Natural killer cell treated with Interleukin-12 subunit alpha and Interleukin-12 subunit beta and Interleukin-15 and Interleukin-18, amount 100 ng/mL, for 72 hours (primary cell): ENCODE data around the gene ADAMTS6. TPM values are rescaled to one million over a fixed set of nuclear protein-coding genes. Genes with fewer than 3 reads are reported as not detected.
"Not testable (repeated sequence)": the region's sequence is repeated elsewhere in the genome, so short reads cannot be mapped to it uniquely, and the experiment has no call there.

Experiments used
- ATAC-seq, 2 donors: fragments of 150-1000 bp; cut with Tn5 transposase in 1 of 2; sonication (Bioruptor Pico), chemical (Tn5 transposase) in 1 of 2; 2 replicates each; pipeline ENCODE4 v1.10.0; 2021
- DNase-seq: peaks from one replicate; pipeline ENCODE4 v3.0.0; 2022; ENCODE audit warnings: low spot score
- H3K27ac Mint-ChIP-seq, 2 donors: 1 replicate in 1 of 2; 2 replicates in 1 of 2; pipeline ENCODE4 v1.8.0; 2022; ENCODE audit warnings: mixed read lengths in 2 of 2, mild to moderate bottlenecking in 1 of 2, moderate library complexity in 1 of 2
- H3K27me3 Mint-ChIP-seq, 2 donors: 1 replicate in 1 of 2; 2 replicates in 1 of 2; pipeline ENCODE4 v1.8.0; 2022; ENCODE audit warnings: mixed read lengths in 2 of 2
- H3K36me3 Mint-ChIP-seq: one replicate; pipeline ENCODE4 v1.8.0; 2022; ENCODE audit warnings: mixed read lengths
- H3K4me1 Mint-ChIP-seq, 2 donors: 1 replicate in 1 of 2; 2 replicates in 1 of 2; pipeline ENCODE4 v1.8.0; 2022; ENCODE audit warnings: low read depth in 2 of 2, mixed read lengths in 2 of 2, mild to moderate bottlenecking in 1 of 2
- H3K4me3 Mint-ChIP-seq: one replicate; pipeline ENCODE4 v1.8.0; 2022; ENCODE audit warnings: mixed read lengths
- H3K9me3 Mint-ChIP-seq: 2 replicates; pipeline ENCODE4 v1.8.0; 2022; ENCODE audit warnings: mixed read lengths
- total RNA-seq, 2 donors: library from RNA; stranded (reverse); gene quantifications; one replicate each; pipeline ENCODE4 v1.2.3, GENCODE V29; 2022

The ADAMTS6 gene
- total RNA-seq, 2 donors from 2014 or later: 0.10 to 1.2 TPM

GRCh38 chr5:65327582-65327981 is 154.1 kb downstream of the ADAMTS6 start:
- no peak for DNase-seq
- H3K9me3 Mint-ChIP-seq: no peaks in the 10 kb centered on the region
- no peaks in the 10 kb centered on the region for H3K36me3 Mint-ChIP-seq
- no peak overlapping the region for H3K4me3 Mint-ChIP-seq
- no peaks in the 10 kb centered on the region for H3K4me1 Mint-ChIP-seq
- no peaks in the 10 kb centered on the region for H3K27me3 Mint-ChIP-seq
- no peak for ATAC-seq
- no peak overlapping the region for H3K27ac Mint-ChIP-seq

GRCh38 chr5:65326922-65327321 is 154.8 kb downstream of the ADAMTS6 start:
- DNase-seq (no peak), ATAC-seq (no peak)
- no peaks in the 10 kb centered on the region for H3K4me1 Mint-ChIP-seq
- H3K36me3 Mint-ChIP-seq: no peaks in the 10 kb centered on the region
- H3K27ac Mint-ChIP-seq: no peak overlapping the region
- H3K9me3 Mint-ChIP-seq: no peaks in the 10 kb centered on the region
- no peak overlapping the region for H3K4me3 Mint-ChIP-seq
- H3K27me3 Mint-ChIP-seq: no peaks in the 10 kb centered on the region

GRCh38 chr5:65324226-65324625 is 157.5 kb downstream of the ADAMTS6 start:
- Mint-ChIP-seq H3K9me3 (no peaks in the 10 kb centered on the region), H3K36me3 (no peaks in the 10 kb centered on the region), H3K4me3 (no peak overlapping the region), H3K4me1 (no peaks in the 10 kb centered on the region), H3K27me3 (no peaks in the 10 kb centered on the region), H3K27ac (no peak overlapping the region)
- DNase-seq: no peak
- no peak for ATAC-seq

GRCh38 chr5:65320704-65321103 is 161.0 kb downstream of the ADAMTS6 start:
- not testable (repeated sequence) for ATAC-seq, H3K4me3 Mint-ChIP-seq, H3K27me3 Mint-ChIP-seq, H3K27ac Mint-ChIP-seq, H3K9me3 Mint-ChIP-seq, H3K4me1 Mint-ChIP-seq, H3K36me3 Mint-ChIP-seq, DNase-seq

- H3K4me3 Mint-ChIP-seq: no peak overlapping the region
- H3K36me3 Mint-ChIP-seq: no peaks in the 10 kb centered on the region
- H3K27ac Mint-ChIP-seq: no peak overlapping the region
- H3K27me3 Mint-ChIP-seq: no peaks in the 10 kb centered on the region
- no peak for DNase-seq
- H3K9me3 Mint-ChIP-seq: no peaks in the 10 kb centered on the region
- ATAC-seq: no peak
- H3K4me1 Mint-ChIP-seq: no peaks in the 10 kb centered on the region
These were observed 161.5 kb downstream of the ADAMTS6 start for GRCh38 chr5:65320250-65320649.

GRCh38 chr5:65307931-65308330 is 173.8 kb downstream of the ADAMTS6 start:
- H3K9me3 Mint-ChIP-seq: no peaks in the 10 kb centered on the region
- no peak overlapping the region for H3K4me3 Mint-ChIP-seq
- H3K27me3 Mint-ChIP-seq: no peaks in the 10 kb centered on the region
- no peaks in the 10 kb centered on the region for H3K36me3 Mint-ChIP-seq
- no peaks in the 10 kb centered on the region for H3K4me1 Mint-ChIP-seq
- DNase-seq (no peak), ATAC-seq (no peak)
- H3K27ac Mint-ChIP-seq: no peak overlapping the region

GRCh38 chr5:65307088-65307487 is 174.6 kb downstream of the ADAMTS6 start:
- H3K4me3 Mint-ChIP-seq: no peak overlapping the region
- H3K27ac Mint-ChIP-seq: no peak overlapping the region
- H3K27me3 Mint-ChIP-seq: no peaks in the 10 kb centered on the region
- DNase-seq: no peak
- H3K36me3 Mint-ChIP-seq: no peaks in the 10 kb centered on the region
- no peak for ATAC-seq
- no peaks in the 10 kb centered on the region for H3K4me1 Mint-ChIP-seq
- no peaks in the 10 kb centered on the region for H3K9me3 Mint-ChIP-seq

GRCh38 chr5:65305913-65306312 is 175.8 kb downstream of the ADAMTS6 start:
- DNase-seq (no peak), ATAC-seq (no peak)
- Mint-ChIP-seq H3K4me3 (no peak overlapping the region), H3K27me3 (no peaks in the 10 kb centered on the region), H3K4me1 (no peaks in the 10 kb centered on the region), H3K27ac (no peak overlapping the region), H3K36me3 (no peaks in the 10 kb centered on the region), H3K9me3 (no peaks in the 10 kb centered on the region)

- DNase-seq: no peak
- Mint-ChIP-seq H3K27me3 (no peaks in the 10 kb centered on the region), H3K36me3 (no peaks in the 10 kb centered on the region), H3K4me3 (no peak overlapping the region), H3K9me3 (no peaks in the 10 kb centered on the region), H3K27ac (no peak overlapping the region), H3K4me1 (no peaks in the 10 kb centered on the region)
- ATAC-seq: no peak
These were observed 181.9 kb downstream of the ADAMTS6 start for GRCh38 chr5:65299861-65300260.

- Mint-ChIP-seq H3K4me3 (no peak overlapping the region), H3K36me3 (no peaks in the 10 kb centered on the region), H3K4me1 (no peaks in the 10 kb centered on the region), H3K27me3 (no peaks in the 10 kb centered on the region), H3K9me3 (no peaks in the 10 kb centered on the region), H3K27ac (no peak overlapping the region)
- DNase-seq (no peak), ATAC-seq (no peak)
These were observed 185.7 kb downstream of the ADAMTS6 start for GRCh38 chr5:65296067-65296466.

- ATAC-seq: no peak
These were observed 189.5 kb downstream of the ADAMTS6 start for GRCh38 chr5:65292196-65292595.

GRCh38 chr5:65290677-65291076 is 191.0 kb downstream of the ADAMTS6 start:
- ATAC-seq (no peak), DNase-seq (no peak)
- Mint-ChIP-seq H3K27me3 (no peaks in the 10 kb centered on the region), H3K36me3 (no peaks in the 10 kb centered on the region), H3K27ac (no peak overlapping the region), H3K9me3 (no peaks in the 10 kb centered on the region), H3K4me3 (no peak overlapping the region), H3K4me1 (no peaks in the 10 kb centered on the region)

More at GRCh38 chr5:65292196-65292595, 189.5 kb downstream of the ADAMTS6 start:
- Mint-ChIP-seq H3K9me3 (no peaks in the 10 kb centered on the region), H3K27me3 (no peaks in the 10 kb centered on the region), H3K4me3 (no peak overlapping the region), H3K4me1 (no peaks in the 10 kb centered on the region), H3K36me3 (no peaks in the 10 kb centered on the region), H3K27ac (no peak overlapping the region)
- no peak for DNase-seq

- Mint-ChIP-seq H3K4me3 (no peak overlapping the region), H3K27me3 (no peaks in the 10 kb centered on the region), H3K36me3 (no peaks in the 10 kb centered on the region), H3K4me1 (no peaks in the 10 kb centered on the region), H3K9me3 (no peaks in the 10 kb centered on the region), H3K27ac (no peak overlapping the region)
- ATAC-seq: no peak
- no peak for DNase-seq
These were observed 193.1 kb downstream of the ADAMTS6 start for GRCh38 chr5:65288657-65289056.

- peaks cover 0 to 7% of the 10 kb centered on the region in 2 donors for H3K27me3 Mint-ChIP-seq
- H3K27ac Mint-ChIP-seq: no peak overlapping the region
- no peak overlapping the region for H3K4me3 Mint-ChIP-seq
- H3K4me1 Mint-ChIP-seq: no peaks in the 10 kb centered on the region
- ATAC-seq (no peak), DNase-seq (no peak)
- H3K36me3 Mint-ChIP-seq: no peaks in the 10 kb centered on the region
- H3K9me3 Mint-ChIP-seq: peaks cover 4% of the 10 kb centered on the region
These were observed 202.1 kb downstream of the ADAMTS6 start for GRCh38 chr5:65279603-65280002.

- Mint-ChIP-seq H3K9me3 (peaks cover 4% of the 10 kb centered on the region), H3K4me1 (no peaks in the 10 kb centered on the region), H3K27ac (no peak overlapping the region), H3K36me3 (no peaks in the 10 kb centered on the region), H3K4me3 (no peak overlapping the region), H3K27me3 (no peaks in the 10 kb centered on the region)
- no peak for ATAC-seq
- no peak for DNase-seq
These were observed 205.4 kb downstream of the ADAMTS6 start for GRCh38 chr5:65276178-65276890.
